Daoy (cell line): Measurements from ENCODE around the gene PRSS8. TPM values are rescaled to one million over a fixed set of nuclear protein-coding genes. Genes with fewer than 3 reads are reported as not detected.
A peak's percentile ranks its signal among the peaks of the same experiment; 100 is the strongest.
"Not testable (repeated sequence)": the region's sequence is repeated elsewhere in the genome, so short reads cannot be mapped to it uniquely, and the experiment has no call there.

Source experiments
- DNase-seq: peaks from one replicate; pipeline ENCODE4 v3.0.0-alpha.2; 2015; ENCODE audit warnings: low read depth
- total RNA-seq: library from RNA; depleted of rRNA; stranded (reverse); fragments of >200 nt; shearing (Covaris generic); gene quantifications from 2 replicates; pipeline ENCODE4 v1.2.3, GENCODE V29; 2014; rRNA removed

Gene PRSS8
- not detected in 2 replicates for total RNA-seq

DNA sequence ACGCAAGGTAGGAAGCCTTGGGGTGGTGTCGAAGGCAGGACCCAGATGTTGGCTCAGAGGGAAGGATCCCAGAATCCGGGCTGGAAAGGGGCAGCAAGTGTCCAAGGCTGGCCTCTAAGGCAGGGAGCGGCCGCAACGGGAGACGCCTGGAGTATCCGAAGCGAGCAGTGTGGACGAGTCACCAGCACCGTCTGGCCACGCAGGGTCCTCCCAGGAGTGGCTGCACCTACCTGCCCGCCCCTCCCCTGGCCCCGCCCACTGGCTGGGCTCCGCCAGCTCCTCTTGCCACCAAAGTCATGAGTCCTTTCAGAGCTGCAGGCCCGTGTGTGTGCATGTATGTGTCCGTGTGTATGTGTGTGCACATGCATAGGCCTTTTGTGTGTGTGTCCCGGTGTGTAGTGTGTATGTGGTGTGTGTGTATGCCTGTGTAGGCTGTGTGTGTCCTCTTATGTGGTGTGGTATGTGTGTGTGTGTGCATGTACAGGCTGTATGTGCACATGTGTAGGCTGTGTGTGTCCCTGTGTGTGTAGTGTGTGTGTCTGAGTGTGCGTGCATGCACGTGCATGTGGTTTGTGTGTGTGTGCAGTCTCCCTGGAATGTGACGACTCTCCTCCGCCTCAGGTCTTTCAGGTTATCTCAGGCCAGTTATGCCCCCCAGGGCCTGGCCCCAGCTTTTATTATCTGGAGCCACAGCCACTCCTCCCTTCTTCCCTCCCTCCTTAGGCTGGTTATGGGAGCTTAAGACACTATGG, at the start of gene PRSS8:
Gene PRSS8, minus strand, starts transcription at position 193 of the 752 bp plus-strand sequence. CDS start 229 bp downstream, outside the sequence.
- DNase-seq = no peak

DNA sequence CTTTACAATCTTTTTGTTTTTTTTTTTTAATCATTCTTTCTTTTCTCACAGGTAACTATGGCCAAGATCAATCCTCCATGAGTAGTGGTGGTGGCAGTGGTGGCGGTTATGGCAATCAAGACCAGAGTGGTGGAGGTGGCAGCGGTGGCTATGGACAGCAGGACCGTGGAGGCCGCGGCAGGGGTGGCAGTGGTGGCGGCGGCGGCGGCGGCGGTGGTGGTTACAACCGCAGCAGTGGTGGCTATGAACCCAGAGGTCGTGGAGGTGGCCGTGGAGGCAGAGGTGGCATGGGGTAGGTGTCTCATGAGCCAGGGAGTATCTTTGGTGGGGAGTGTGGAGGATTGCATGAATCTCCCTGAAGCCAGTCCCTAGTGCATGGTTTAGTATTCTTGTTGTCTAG, 49.4 kb upstream of the PRSS8 start:
- DNase-seq = no peak

DNA sequence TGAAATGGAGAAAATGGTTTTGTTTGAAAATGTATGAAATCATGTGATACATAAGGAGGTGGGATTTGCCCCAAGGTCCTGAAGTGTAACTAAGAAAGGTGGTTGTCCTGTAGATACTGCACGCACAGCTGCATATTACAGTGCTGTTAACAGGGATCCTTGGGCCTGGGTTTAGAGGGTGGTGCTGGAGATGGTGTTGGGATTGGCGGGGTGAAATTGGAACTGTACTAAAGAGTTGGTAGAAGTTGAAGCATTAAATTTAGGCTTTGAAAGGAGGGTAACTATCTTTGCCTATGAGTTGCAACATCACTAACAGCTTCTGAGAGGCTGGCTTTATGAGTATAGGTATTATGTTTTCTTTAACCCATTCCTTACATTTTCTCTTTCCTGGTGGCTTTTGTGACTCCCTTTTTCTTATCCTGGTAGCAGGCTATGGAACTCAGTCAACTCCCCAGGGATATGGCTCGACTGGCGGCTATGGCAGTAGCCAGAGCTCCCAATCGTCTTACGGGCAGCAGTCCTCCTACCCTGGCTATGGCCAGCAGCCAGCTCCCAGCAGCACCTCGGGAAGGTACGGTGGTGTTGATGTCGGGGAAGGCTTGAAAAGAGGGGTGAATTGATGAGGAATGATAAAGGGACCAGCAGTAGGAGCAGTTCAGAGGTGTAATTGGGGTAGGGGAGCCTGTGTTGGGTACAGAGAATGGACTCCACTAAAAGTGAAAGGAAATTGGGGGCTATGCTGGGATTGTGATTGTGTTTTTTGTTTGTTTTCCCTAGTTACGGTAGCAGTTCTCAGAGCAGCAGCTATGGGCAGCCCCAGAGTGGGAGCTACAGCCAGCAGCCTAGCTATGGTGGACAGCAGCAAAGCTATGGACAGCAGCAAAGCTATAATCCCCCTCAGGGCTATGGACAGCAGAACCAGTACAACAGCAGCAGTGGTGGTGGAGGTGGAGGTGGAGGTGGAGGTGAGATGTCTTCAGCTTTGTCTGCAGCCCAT, 48.2 kb upstream of the PRSS8 start:
- DNase-seq = no peak

DNA sequence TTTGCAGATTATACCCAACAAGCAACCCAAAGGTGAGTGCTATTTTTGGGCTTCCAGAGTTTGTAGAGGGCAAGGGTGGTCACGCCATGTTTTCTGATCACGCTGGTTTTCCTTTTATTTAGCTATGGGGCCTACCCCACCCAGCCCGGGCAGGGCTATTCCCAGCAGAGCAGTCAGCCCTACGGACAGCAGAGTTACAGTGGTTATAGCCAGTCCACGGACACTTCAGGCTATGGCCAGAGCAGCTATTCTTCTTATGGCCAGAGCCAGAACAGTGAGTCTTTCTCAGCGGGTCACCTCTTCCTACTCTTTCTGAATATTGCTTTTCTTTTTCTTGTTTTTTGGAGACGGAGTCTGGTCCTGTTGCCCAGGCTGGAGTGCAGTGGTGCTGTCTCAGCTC, 46.9 kb upstream of the PRSS8 start:
- no peak for DNase-seq

DNA sequence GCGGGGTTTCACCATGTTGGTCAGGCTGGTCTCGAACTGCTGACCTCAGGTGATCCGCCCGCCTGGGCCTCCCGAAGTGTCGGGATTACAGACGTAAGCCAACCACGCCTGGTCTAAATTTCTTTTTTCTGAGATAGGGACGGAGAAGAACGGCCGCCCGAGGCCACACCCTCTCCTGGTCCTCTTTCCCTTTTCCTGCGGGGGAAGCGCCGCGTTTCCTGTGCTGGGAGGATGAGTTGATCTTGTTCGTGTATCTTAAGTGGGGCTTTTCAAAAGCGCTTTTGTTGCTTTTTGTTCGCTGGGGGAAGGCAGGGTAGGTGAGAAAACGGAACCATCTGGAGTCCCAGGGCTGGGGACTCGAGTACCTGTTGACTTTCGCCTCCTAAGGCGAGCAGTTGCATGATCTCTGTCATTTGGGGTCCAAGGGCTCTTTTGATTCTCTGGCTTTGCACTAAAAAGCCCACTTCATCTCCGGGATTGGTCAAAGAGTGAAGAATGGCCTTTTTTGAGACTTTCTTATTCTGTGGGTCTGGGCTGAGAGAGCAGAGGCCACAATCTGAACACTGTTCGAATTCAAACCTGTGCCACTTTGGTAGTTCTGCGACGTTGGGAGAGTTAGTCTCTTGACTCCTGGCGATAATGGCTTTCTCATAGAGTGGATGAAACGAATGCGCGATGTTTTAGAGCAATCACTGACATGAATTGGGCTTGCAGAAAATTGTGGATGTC, 45.7 kb upstream of the PRSS8 start:
- DNase-seq = peak; percentile 41

DNA sequence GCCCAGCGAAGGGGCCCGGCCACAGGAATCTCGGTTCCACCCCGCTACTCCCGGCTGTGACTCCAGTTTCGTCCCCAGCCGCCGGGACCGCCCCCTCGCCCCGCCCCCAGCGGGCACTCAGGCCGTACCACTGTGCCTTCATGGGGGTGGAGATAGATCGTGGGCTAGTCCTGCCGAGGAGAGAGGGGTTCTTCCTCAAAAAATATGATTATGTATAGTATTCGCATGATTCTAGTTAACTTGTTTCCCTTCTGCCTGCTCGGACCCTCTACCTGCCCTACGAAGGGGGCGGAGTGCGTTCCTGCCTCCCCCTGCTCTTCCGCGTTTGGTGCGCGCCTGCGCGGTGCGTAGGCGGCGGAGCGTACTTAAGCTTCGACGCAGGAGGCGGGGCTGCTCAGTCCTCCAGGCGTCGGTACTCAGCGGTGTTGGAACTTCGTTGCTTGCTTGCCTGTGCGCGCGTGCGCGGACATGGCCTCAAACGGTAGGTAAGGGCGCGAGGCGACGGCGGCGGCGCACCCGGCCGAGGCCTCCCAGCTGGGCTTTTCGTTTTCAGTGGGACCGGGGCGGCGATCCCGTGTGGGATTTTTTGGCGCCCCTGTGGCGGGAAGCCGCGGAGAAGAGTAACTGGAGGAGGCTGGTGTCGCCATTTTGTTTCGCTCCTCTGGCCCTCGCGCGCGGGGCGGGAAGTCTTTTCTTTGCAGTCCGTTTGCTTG, 44.4 kb upstream of the PRSS8 start, which contains the start of gene FUS:
Gene FUS, plus strand, starts transcription at position 393 of the 713 bp plus-strand sequence. Its CDS starts 76 bp downstream, at position 469.
- DNase-seq = peak; percentile 88

DNA sequence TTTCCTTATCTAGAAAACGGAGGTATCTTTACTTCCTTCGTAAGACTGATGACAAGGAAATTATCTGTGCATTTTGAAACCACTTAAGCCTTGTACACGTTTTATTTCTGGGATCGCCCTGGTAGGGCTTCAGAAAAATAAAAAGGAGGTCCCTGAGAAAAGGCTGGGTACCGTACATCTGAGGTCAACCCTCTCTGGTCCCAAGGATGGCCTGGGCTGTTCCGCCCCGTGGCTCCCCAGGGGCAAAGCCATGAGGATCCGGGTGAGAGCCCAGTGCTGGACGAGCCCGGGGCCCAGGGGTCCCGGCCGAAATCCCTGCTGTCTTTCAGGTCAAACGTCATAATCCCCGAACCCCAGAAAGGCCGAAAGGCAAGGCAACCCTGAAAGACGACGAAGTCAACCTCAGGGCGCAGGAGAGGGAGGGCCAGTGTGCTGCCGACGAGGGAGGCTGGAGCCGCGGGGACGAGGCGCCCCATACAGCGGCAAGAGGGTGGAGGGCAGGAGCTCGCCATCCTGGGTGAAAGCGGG, 43.8 kb upstream of the PRSS8 start:
- no peak for DNase-seq

DNA sequence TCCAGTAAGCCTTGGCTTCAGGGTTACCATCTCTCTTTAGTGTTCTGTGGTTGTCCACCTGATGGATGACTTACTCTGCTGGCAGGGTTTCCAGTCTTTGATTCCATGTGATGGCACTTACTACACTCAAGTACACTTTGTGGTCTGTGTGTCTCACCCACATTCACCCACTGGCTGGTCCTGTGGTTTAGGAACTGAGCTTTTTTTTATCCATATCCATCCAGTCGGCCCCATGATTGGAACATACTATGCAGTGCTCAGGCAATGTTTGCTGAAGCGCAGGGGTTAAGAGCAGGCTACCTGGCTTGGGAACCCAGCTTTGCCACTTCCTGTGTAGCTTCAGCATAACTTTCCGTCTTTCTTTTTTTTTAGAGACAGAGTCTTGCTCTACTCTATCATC, 41.6 kb upstream of the PRSS8 start:
- DNase-seq = peak; percentile 91

DNA sequence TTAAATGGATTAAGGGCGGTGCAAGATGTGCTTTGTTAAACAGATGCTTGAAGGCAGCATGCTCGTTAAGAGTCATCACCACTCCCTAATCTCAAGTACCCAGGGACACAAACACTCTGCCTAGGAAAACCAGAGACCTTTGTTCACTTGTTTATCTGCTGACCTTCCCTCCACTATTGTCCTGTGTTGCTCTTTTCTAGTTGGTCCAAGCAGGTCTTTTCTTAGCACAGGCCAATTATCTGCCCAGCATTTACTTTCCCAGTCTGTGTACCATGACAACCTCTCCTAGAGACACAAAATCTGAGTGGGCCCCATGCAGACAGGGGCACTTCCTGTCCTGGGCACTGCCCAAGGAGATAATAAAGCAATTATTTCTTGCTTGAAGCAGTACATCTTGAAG, 34.5 kb upstream of the PRSS8 start:
- not testable (repeated sequence) for DNase-seq

DNA sequence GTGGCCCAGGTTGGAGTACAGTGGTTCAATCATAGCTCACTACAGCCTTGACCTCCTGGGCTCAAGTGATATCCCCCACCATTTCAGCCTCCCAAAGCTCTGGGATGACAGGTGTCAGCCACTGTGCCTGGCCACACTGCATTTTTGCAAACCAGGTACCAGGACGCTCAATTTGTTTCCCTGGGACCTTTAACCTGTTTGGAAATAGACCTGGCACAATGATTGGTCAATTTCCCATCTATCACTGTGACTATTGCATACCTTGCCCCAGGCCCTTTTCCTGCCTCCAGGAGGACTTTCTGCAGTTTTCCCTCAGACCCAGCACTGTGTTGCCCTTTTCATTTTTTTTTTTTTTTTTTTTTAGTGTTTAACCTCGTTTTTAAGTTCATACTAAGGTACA, 33.3 kb upstream of the PRSS8 start:
- no peak for DNase-seq

DNA sequence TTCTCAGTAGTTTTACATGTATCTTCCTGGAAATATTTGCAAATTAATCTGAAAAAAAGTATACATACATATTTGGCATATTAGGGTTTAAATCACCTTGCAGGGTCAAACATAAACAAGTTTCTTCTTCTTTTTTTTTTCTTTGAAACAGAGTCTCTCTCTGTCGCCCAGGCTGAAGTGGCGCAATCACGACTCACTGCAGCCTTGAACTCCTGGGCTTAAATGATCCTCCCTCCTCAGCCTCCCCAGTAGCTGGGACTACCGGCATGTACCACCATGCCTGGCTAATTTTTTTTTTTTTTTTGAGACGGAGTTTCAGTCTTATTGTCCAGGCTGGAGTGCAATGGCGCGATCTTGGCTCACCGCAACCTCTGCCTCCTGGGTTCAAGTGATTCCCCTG, 31.8 kb upstream of the PRSS8 start:
- no peak for DNase-seq

DNA sequence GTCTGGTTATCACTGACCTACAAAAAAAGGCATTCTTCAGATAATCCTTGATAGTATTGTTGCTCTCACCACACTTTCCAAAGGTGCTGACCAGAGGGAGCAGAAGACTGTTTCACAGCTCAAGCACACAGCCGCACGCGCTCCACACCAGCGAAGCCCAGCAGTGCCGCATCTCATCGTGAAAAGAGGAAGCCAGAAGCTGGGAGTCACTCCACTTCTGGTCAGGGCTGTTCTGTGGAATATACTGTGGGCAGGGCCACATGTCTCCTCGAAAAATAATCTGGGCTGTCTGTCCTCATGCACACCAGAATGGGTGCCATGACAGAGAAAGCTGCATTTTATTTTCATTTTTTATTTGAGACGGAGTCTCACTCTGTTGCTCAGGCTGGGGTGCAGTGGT, 21.6 kb upstream of the PRSS8 start:
- no peak for DNase-seq

DNA sequence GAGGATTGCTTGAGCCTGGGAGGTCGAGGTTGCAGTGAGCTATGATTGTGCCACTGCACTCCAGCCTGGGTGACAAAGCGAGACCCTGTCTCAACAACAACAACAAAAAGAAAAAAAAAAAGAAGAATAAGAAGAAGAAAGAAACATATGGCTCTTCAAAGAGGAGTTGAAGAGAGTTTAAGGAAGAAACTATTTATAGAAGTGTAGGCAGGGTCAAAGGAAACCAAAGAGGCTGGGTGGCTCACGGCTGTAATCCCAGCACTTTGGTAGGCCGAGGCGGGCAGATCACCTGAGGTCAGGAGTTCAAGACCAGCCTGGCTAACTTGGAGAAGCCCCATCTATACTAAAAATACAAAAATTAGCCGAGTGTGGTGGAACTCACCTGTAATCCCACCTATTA, 15.4 kb upstream of the PRSS8 start:
- DNase-seq = not testable (repeated sequence)

DNA sequence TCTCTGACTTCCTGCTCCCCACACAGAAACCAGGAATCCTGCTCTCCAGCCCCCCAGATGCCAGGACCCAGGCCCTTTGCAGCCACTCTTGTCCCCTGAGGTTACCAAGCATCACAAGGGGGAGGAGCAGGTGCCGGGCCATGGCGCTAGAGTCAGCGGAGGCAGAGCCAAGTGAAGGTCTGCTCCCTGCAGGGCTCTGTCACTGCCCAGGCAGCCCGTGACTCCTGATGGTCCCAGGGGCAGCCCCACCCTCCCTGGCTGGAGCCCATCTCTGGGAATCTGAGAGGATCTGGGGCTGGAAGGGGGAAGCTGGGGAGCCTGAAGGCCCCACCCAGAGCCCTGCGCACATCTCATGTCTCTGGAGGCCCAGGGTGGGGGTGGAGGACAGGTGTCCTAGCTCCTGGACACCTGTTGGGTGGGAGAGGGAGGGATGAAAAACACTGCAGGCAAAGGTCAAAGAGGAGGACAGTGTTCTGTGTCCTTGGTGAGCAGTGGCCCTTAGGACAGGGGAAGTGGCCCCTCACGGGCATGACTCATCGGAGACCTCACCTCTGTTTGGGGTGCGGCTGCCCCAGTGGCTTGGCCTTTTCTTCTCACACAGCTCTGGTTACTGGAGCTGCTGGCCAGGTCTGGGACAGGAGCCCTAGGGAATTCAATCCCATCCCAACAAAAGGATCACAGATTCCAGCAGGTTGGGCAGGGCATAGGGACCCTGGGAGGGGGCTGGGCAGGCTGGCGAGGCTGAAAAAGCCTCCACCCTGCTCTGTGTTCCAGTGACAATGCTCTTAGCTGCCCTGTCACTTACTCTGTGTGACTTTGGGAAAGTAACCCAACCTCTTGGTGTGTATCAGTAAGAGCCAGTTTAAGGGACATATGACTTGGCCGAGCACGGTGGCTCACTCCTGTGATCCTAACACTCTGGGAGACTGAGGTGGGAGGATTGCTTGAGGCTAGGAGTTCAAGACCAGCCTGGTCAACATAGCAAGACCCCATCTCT, 14.7 kb upstream of the PRSS8 start, which contains the start of gene PRSS36:
Gene PRSS36, minus strand, starts transcription at position 173 of the 997 bp plus-strand sequence. Its CDS starts 31 bp downstream, at position 142.
- DNase-seq = no peak

DNA sequence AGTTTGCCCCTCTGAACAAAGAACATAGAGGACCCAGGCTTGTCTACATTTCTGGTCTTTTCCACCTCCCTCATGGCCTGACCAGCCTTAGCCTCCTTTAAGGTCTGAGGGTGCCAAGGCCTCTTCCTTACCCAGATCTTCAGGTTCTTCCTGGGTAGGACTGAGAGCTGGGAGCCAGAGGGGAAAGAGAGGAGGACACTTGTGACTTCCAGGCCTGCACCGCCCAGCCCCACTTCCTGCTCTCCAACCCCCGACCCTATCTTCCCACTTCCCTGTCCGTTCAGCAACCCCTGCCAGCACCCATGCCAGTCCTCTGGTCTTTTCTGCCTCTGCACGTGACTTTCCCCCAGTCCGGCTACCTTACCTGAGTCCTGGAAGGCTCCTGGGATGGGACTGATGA, 13.8 kb upstream of the PRSS8 start:
- no peak for DNase-seq

DNA sequence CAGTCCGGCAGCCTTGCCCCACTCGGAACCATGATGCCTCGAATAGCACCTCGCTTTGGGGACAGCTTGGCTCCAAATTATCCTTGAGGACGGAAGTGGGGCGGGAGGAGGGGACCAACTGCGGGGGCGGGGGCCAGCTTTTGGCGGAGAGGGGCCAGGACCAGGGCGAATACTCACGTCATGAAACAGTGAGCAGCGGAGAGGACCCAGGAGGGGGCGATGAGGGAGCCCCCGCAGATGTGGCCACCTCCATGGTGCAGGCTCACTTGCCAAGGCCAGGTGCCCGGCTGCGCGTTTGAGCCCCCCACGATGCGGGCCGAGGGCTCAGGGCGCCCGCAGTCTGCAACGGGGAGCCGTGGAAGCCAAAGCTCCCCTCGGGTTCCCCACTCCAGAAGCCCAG, 13.4 kb upstream of the PRSS8 start:
- DNase-seq = no peak

DNA sequence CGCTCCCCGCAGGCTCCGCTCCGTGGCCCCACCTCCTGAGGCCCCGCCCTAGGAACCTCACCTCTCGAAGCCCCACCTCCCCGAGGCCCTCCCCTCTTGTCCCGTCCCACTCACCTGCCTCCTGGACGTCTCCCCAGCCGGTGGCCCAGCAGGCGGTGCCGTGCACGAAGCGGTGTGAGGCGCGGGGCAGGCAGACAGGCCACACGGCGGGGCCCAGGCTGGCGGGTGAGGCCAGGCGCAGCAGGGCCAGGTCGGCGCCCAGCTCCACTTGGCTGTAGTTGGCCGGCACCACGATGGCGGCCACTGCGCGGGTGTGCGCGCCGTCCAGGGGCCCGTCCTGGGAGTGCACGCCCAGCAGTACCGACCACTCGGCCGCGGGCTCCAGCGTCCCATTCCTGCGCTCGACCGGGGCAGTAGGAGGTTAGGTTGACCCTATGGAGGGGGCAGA, 12.8 kb upstream of the PRSS8 start:
- DNase-seq = no peak

DNA sequence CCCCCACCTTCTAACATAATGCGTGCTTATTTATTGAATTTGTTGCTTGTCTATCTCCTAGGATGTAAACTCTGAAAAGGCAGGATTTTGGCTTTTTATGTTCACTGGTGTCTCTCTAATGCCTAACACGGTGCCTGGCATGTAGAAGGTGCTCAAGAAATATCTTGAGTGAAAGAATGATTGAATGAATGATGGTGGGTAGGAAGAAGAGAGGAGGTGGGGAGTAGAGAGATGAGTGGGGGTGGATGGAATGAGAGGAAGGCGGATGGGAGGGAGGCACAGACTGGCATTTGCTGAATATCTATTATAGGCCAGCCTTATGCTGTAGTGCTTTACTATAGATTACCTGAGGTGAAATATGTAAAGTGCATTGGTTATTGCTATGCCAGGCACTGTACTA, 12.0 kb upstream of the PRSS8 start:
- DNase-seq = no peak

DNA sequence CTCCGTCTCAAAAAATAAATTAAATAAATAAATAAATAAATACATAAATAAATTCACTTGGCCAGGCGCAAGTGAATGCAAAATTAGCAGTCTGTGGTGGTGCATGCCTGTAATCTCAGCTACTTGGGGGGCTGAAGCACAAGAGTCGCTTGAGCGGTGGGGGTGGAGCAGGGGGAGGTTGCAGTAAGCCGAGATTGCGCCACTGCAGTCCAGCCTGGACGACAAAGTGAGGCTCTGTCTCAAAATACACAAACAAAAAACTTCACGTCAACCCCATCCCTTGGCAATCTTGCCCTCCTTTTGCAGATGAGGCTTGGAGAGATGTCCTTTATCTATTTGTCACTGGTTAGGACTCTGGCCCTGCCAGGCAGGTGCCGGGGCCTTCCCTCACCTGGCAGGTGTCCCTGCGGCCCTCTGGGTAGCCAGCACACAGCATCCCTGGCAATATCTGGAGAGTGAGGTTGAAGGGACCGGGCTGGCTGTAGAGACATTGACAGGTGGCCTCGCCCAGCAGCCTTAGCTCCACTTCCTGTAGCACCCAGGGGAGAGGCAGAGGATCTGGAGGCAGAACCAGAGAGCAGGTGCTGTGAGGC, 10.0 kb upstream of the PRSS8 start:
- DNase-seq = no peak
